GM18858 (cell line): ENCODE measurements around the gene SNAPC2.
A peak's percentile ranks its signal among the peaks of the same experiment; 100 is the strongest.
"Not testable (repeated sequence)": the region's sequence is repeated elsewhere in the genome, so short reads cannot be mapped to it uniquely, and the experiment has no call there.

Source experiments
- ATAC-seq: cut with Tn5 transposase; IDR thresholded peaks from one replicate; pipeline ENCODE4 v1.9.1; 2021; ENCODE audit not compliant: unreplicated experiment

SNAPC2 gene

DNA sequence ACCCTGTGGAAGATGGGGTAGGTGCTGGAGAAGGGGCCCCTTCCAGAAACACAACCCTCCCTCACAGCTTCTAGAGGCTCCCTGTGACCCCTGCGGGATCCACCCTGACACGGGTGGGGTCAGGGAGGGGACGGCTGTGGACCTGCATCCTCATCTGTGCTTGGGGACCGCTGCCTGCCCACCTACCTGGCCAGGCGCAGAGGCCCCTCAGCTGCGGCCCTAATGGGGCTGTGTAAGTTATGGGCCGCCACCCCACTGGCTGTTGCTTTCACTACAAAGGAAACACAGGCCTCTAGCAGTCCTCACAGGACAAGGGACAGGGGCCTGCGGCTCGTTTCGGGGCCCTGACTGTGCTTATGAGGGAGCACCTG is 12.8 kb downstream of the SNAPC2 start:
- no peak for ATAC-seq

DNA sequence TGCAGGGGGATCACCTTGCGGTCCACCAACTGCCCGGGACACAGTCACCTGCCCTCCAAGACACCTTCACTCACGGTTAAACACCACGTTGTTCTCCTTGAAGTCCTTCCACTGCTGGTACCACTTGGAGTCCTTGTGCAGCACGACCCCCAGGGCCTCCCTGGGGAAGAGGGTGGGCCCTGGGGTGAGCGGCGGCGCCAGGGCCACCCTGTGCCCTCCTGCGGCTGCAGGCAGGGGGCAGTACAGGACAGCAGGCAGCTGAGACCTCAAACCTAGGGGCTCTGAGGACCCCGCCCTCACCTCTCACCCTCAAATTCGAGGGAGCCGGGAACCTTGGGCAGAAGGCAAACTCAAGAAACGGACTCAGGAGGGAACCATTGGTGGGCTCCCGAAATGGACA is 13.3 kb downstream of the SNAPC2 start:
- ATAC-seq, result no peak

- no peak for ATAC-seq
These were observed 13.9 kb downstream of the SNAPC2 start for GRCh38 chr19:7933828-7934725.

- no peak for ATAC-seq
These were observed 14.6 kb downstream of the SNAPC2 start for GRCh38 chr19:7934766-7935165.

DNA sequence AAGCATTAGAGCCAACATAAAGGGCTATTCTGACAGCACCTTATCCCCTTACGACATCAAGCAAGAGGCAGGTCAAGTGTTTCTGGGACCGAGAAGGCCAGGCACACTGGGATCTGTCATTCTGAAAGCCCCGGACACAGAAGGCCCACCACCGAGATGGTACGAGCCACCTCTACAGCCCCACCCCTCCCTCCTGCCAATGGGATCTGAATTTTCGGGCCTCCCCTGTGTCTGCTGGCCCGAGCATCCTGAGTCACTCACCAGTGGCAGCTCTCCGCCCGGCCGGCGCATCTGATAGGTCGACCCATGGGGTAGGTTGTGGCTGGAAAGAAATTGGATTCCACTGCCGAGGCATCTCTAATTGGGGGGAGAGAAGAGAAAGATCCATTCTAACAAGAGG is 20.7 kb downstream of the SNAPC2 start:
- ATAC-seq, result no peak

GRCh38 chr19:7941895-7942596 is 21.9 kb downstream of the SNAPC2 start:
- no peak for ATAC-seq

DNA sequence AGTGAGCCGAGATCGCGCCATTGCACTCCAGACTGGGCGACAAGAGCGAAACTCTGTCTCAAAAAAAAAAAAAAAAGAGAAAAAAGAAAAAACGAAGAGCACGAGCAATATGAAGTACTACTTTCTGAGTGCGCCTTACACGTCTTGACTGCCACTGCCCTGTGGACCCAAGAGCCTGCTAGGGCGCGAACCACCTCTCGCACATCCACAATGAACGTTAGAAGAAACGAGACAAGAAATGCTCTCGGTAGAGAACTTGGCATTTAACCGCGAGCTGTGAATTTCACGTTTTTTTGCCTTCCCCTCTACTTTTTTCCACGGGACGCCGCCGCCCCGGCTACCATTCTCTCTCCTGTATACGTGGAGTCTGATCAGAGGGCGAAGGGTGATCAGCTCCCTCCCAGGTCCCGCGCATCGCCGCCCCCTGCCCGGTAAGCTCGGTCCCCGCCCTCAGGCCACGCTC is 22.9 kb downstream of the SNAPC2 start:
- no peak for ATAC-seq

DNA sequence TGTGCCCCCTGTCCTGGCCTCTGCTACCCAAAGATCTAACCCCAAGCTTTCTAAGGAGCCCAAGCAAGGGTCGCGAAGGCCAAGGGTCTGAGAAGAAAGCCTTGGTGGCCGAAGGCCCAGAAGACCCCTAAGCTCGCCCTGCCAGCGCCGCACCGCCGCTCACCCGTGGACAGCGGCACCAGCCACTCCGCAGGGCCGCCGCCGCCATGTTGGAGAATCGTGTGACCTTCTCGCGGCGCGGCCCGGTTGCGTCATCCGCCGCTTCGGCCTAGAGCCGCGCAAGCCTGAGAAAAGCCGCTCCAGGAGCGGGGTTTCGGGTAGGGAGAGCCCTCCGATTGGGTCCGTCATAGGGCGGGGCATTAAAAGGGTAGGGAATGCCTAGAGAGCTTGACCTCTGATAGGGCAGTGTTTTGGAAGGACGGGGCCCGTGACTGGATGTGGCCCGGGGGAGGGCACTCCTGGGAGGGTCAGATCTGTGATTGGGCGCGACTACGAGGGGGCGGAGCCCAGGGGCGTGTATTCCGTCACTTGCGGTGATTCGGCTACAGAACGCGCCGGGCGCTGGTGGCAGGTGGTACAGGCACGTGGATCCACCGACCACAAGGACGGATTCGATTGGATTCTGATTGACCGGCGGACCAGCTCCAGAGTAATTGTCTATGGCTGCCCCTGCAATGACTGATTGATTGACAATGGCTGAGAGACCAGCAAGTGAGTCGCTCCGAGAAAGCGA is 23.5 kb downstream of the SNAPC2 start, which contains the start of gene TIMM44:
TSS of gene TIMM44 (minus strand) at position 223 of the 733 bp plus-strand sequence. CDS start at position 208, 15 bp downstream.
- ATAC-seq, result peak; percentile 85

DNA sequence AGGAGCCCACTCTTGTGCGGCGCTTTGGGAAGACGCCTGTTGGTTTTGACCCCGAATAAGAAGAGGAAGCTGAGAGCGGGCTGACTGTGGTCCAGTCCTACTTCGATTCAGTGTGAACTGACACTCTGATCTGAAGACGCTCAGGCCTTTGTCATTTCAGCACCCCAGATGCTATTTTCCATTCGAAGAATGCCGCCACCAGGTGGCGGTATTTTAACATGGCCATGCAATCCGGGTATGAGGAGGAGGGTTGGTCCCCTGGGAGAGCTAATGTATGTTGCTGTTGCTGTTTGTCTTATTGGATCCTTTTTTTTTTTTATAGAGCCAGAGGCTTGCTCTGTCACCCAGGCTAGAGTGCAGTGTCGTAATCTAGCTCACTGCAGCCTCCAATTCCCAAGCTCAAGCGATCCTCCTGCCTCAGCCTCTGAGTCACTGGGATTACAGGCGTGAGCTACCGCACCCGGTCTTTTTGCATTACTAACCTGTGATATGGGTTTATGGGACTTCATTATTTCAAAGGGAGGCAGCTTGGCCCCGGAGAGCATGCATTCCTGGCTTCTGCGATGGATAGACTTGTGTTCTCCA is 24.1 kb downstream of the SNAPC2 start:
- no peak for ATAC-seq

DNA sequence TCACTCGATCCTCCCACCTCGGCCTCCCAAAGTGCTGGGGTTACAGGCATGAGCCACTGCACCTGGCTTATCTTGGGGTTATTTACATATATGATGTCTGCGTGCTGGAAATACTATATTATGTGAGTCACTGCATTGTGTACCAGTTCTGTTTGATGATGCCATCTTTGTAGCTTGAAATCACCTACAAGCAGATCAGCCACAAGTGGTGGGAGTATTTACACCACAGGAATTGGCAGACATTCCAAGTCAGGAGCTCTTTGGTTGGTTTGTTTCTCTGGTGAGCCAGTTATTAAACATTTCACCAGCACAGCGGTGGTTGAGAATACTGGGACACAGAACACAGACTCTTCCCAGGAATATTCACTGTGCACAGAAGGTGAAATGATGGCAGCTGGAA is 27.8 kb downstream of the SNAPC2 start:
- ATAC-seq, result no peak

DNA sequence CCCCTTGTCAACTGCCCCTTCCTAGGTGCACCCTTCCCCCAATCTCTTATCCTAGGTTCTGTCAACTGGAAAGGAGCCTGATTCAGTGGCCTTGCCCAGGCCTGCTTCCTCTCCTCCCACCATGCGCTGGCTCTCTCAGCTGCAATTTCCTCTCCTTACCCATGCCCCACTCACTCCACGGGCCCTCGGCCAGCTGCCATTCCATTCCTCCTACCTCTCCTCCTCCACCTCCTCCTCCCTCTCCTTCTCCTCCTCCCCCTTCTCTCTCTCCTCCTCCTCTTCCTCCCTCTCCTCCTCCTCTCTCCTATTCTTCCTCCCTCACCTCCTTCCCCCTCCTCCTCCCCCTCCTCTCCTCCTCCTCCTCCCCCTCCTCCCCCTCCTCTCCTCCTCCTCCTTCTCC is 32.9 kb downstream of the SNAPC2 start:
- no peak for ATAC-seq

DNA sequence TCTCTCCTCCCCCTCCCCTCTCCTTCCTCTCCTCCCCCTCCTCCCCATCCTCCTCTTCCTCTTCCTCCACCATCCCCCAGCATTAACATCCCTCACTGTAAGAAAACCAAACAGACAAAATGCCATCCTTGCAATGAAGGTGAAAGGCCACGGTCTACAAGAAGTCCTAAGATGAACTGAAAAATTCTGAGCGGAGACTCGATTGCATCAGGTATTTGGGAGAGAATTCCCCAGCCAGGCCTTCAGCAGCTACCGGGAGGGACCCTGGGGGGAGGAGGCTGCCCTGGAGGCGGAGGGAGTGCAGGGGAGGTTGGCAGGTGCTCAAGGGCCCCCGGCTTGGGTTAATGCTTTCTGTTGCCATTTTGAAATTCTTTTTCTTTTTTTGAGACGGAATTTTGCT is 33.4 kb downstream of the SNAPC2 start:
- no peak for ATAC-seq

- no peak for ATAC-seq
These were observed 35.6 kb downstream of the SNAPC2 start for GRCh38 chr19:7955696-7956095.

DNA sequence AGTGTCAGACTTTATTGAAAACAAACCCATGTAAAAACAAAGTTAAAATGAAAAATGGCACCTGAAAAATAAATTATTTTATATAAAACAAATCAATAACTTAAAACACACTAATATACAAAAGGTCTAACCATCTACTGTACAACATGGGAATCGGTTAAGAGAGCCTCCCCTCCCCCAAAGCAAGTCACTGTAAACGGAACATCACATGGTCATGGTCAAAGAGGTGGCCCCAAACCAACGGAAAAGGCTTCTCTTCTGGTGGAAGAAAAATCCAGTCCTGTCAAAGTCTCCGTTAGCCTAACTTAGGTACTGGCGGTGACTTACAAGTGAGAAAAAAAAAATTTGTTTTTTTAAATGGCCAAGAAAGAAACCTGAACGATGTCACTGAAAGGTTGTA is 39.1 kb downstream of the SNAPC2 start:
- ATAC-seq, result no peak

- not testable (repeated sequence) for ATAC-seq
These were observed 40.9 kb downstream of the SNAPC2 start for GRCh38 chr19:7961082-7961481.

DNA sequence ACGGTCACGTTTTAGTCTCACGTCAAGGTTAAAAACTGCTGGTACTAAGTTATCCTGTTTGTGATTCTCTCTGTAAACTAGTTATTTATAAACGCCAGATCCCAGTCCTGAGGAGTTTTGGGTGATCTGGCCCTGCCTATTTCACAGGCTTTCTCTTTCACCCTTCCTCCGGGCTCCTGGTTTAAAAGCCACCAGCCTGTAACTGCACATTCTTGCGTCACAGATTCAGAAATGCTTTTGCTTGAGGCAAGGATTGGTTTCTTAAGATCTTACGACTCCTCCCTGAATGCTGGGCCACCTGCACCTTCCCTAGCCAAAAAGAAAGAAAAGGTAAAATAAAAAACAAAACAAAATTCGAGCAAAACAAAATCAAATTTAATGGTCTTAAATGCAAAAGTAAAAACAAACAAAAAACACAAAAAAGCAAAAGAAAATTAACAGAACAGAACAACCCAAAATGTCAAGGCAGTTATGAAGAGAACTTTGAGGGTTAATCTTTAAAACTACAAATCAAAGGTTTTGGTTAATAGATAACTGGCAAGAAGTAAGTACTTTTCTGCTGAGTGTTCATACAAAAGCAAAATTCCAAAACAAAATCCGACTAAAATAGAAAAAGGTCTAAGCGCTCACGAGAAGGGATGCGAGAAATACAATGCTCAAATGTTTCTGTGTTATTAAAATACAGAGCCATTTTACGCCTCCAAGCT is 41.9 kb downstream of the SNAPC2 start:
- no peak for ATAC-seq

DNA sequence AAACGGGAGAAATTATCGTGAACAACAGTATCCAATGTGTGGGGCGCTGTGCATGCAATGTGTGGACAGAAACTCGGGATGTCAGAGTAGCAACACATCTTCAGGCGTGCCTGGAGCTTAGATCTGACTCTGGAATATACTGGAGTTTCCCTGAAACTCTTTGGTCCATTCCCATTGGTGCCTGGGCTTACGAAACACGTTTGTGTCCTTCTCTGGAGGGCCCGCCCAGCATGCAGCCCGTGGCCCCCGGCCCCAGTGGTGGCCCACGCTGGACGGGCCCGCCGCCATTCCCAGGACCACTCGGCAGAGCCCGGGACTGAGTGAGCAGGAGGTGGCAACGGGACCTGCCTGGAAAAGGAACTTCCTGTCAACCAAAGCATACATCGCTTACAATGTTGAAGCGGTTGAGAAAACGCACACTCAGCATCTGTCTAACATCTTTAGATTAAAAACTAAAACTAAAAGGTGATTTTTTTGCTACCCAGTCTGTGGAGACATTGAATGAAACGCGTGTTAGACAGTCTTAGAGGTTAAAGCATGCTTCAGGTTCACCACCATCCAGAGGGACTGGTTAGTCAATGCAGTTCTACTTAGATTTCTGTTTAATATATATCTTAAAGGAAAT is 42.6 kb downstream of the SNAPC2 start:
- no peak for ATAC-seq

DNA sequence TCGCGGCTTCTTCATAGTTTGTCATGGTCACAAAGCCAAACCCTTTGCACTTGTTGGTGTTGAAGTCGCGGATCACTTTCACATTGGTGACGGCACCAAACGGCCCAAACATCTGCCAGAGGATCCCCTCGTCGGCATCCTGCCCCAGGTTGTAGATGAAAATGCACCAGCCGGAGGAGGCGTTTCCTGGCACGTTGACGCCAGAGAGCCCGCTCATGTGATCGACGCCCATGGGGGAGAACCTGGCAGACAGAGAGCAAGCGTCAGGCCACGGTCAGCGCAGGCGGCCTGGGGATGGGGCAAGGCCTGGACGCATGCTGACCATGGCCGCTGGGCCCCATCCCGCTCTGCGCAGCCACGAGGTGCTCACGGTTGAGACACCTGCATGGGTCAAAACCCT is 43.4 kb downstream of the SNAPC2 start:
- ATAC-seq, result no peak

GRCh38 chr19:7965259-7965841 is 45.2 kb downstream of the SNAPC2 start:
- ATAC-seq, result no peak
